Measurements from ENCODE around the gene ODAD4. TPM values are rescaled to one million over a fixed set of nuclear protein-coding genes. Genes with fewer than 3 reads are reported as not detected.
A peak's percentile ranks its signal among the peaks of the same experiment; 100 is the strongest.

The ODAD4 gene
- total RNA-seq, 1 donor = 0.43 TPM

DNA sequence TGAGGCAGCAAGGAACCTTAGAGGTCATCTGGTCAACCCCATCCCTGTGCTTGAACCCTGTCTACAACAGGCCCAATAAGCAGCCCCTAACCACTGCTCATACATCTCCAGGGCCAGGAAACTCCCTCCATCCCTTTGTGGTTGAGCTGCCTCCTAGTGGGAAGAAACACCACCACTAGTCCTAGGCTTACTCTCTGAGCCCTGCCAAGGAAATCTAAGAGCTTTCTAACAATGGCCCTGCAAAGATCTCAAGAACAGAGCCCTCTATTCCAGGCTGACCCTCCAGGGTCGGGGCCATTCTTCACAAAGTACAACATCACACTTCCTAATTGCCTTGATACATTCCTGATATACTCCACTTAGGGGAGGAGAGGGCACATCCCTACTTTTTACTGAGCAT is 17.5 kb upstream of the ODAD4 start:
- TF ChIP-seq, protein P1, sequence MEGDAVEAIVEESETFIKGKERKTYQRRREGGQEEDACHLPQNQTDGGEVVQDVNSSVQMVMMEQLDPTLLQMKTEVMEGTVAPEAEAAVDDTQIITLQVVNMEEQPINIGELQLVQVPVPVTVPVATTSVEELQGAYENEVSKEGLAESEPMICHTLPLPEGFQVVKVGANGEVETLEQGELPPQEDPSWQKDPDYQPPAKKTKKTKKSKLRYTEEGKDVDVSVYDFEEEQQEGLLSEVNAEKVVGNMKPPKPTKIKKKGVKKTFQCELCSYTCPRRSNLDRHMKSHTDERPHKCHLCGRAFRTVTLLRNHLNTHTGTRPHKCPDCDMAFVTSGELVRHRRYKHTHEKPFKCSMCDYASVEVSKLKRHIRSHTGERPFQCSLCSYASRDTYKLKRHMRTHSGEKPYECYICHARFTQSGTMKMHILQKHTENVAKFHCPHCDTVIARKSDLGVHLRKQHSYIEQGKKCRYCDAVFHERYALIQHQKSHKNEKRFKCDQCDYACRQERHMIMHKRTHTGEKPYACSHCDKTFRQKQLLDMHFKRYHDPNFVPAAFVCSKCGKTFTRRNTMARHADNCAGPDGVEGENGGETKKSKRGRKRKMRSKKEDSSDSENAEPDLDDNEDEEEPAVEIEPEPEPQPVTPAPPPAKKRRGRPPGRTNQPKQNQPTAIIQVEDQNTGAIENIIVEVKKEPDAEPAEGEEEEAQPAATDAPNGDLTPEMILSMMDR (IDR thresholded peaks at IDR 0.05; ENCODE audit: insufficient read depth, low read depth, low read length) = peak; percentile 18
- no peak overlapping the region for H3K4me3 ChIP-seq (ENCODE audit: low read depth, low read length)
- DNase-seq (ENCODE audit: low read depth) = no peak

DNA sequence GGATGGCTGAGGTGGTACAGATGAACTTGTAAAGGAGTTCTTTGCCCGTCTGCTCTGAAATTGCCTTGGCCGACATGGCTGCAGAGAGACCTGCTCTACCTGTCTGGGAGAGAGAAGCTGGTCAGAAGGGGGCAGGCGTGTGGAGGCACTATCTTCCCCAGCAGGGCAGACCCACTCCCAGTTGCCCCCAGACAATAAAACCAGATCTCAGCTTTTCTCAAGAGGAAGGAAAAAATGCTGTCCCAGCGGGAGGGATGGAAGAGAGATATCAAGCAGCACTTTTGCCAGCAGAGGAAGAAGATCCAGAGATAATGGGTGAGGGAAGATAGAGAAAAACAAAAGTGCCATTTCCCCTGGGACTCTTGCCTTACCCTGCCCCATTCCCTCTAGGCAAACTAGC is 16.6 kb upstream of the ODAD4 start:
- TF ChIP-seq, protein P1 (IDR thresholded peaks at IDR 0.05; ENCODE audit: insufficient read depth, low read depth, low read length) = no peak
- H3K4me3 ChIP-seq (ENCODE audit: low read depth, low read length) = no peak overlapping the region
- DNase-seq (ENCODE audit: low read depth) = no peak

DNA sequence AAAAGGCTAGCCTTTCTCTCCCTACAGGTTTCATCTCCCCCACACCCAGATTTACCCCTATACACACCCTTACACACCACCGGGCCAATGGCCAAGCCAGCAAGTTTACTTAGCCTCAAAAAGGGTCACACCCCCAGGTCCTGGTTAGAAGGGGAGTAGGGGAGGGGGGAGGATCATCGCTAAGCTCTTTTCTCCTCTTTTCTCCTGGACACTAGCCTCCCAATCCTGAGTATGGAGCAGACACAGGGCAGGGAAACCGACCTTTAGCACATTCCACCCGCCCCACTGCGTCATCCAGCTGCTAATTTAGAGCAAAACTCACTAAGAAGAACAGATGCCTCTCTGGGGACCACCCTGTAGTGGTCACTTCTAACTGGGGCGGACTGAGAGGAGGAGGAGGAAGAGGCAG is 16.1 kb upstream of the ODAD4 start:
- TF ChIP-seq, protein P1 (IDR thresholded peaks at IDR 0.05; ENCODE audit: insufficient read depth, low read depth, low read length) = no peak
- peak overlapping the region; percentile 8 for H3K4me3 ChIP-seq (ENCODE audit: low read depth, low read length)
- DNase-seq (ENCODE audit: low read depth) = peak; percentile 83

DNA sequence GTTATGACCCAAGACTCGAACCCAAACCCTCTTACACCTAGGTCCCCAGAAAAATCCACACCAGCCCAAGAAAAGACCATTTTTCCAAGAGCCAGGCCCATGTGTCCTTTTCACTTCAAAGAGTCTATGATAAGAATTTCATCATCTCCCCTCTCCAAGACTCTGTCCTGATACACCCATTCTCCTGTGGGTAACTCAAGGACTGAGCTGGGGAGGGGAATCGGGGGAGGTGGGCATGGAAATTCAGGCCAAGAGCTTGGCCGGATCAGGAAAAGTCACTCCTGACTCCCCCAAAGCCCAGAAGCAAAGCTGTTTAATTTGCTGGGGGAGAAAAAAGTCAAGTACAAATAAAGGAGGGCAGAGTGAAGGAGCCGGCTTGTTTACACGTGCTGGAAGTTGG is 15.4 kb upstream of the ODAD4 start:
- DNase-seq (ENCODE audit: low read depth) = no peak
- no peak overlapping the region for H3K4me3 ChIP-seq (ENCODE audit: low read depth, low read length)
- TF ChIP-seq, protein P1 (IDR thresholded peaks at IDR 0.05; ENCODE audit: insufficient read depth, low read depth, low read length) = no peak

DNA sequence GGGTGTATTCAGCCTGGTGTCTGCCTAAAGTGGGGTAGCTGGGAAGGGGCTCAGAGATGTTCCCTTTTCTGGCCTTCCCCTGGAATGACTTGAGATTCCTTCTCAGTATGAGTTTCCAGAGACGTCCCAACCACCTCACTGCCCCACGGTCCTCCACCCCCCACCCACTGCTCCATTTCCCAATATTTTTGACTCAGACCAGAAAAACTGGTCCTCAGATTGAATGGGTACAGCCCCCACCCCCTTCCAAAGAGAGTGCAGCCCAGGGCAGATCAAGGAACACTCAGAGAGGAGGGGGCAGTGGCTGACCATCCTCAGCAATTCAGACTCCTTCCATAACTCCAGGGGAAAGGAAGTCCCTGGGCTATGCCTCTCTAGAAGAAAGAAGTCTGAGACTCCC is 14.9 kb upstream of the ODAD4 start:
- no peak for DNase-seq (ENCODE audit: low read depth)
- H3K4me3 ChIP-seq (ENCODE audit: low read depth, low read length) = no peak overlapping the region
- TF ChIP-seq, protein P1 (IDR thresholded peaks at IDR 0.05; ENCODE audit: insufficient read depth, low read depth, low read length) = no peak

DNA sequence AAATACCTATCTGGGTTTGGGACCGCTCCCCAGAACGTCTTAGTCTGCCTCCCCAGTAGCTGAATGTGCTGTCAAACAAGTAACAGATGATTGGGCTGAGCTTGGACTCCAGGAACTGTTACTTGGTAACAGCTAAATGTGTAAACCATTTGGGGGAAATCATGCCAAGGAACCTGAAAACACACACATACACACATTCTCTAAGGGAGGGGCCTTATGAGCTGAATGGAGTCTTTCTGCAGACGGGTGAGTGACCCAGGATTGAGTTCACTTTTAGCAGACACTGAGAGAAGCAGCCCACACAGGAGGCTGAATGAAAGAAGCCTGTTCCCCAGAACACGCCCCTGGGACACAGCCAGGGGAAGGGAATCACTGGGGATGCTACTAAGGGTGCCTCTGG is 13.2 kb upstream of the ODAD4 start:
- H3K4me3 ChIP-seq (ENCODE audit: low read depth, low read length) = peak overlapping the region; percentile 89
- TF ChIP-seq, protein P1 (IDR thresholded peaks at IDR 0.05; ENCODE audit: insufficient read depth, low read depth, low read length) = no peak
- DNase-seq (ENCODE audit: low read depth) = peak; percentile 49

DNA sequence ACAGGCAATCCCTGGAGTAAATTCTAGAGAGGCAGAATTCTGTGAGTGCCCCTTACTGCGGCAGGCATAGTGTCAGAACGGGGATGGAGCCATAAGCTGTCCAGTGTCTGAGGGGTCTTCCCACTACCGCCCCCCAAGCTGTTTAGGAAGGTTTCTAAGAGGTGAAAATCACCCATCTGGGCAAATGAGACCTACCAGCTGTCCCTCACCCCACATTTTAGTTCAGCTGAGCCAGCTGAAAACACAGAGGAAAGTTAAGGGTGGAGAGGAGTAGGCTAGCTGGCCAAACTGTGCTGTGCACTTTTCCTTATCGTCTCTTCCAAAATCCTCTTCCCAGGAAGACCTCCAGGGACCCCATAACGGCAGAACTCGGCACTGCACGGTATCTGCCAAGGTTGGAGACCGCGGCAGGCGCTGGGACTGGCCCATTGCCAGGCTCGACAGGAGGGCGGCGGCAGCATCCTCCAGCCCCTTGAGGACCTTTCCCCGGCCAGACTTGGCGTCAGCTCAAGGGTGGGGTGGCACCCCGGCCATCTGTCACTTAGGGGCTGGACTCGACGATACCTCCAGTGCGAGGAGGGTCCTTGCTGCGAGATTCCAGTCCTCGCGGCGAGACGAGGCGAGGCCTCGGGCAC is 12.6 kb upstream of the ODAD4 start:
- TF ChIP-seq, protein P1 (IDR thresholded peaks at IDR 0.05; ENCODE audit: insufficient read depth, low read depth, low read length) = no peak
- peak; percentile 41 for DNase-seq (ENCODE audit: low read depth)
- H3K4me3 ChIP-seq (ENCODE audit: low read depth, low read length) = peak overlapping the region; percentile 89

All from fibroblast of villous mesenchyme (primary cell).